ENCODE results near the gene TMEM31. TPM values are rescaled to one million over a fixed set of nuclear protein-coding genes. Genes with fewer than 3 reads are reported as not detected.

Gene TMEM31
- total and polyA plus RNA-seq, 9 of the 15 experiments (the other 6 are each of a cell fraction or from before 2014, with no cell fraction given): 0.18 TPM; not detected in 8

DNA sequence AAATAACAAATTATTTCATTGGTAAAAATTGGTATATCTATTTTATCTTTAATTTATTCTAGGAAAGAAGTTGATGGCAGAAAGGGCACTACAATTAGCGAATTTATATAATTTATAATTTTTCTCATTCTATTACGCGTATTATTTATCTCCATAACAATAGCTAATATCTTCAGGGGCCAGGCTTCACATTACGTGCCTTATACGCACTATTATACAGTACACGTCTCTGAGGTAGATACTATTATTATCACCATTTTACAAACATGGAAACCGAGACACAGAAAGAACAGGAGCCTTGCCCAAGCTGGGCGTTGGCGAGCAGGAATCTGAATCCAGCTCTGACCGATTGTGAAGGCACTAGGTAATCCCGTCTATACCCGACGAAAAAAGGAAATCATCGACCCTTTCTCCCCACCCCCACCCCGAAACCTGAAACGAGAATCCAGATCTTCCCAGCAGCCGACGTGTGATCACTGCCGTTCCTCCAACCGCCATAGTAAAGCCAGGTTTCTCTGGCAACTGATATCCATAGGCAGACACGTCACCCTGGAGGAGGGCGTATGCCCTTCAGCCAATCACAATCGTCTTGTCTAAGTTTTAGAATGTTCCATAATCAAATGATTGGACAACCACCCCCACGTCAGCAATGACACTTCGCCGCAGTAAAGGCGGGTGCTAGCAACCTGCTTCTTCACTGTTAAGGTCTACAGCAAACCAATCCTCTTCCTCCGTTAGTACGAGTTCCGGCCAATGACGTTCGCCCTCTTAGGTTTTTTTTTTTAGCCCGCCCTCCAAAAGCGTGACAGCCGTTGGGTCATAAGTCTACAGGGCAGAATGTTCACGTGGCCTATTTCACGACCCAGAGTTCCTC, 24.3 kb upstream of the TMEM31 start, which contains the start of gene MORF4L2 (continued):
- TF ChIP-seq, protein P1, sequence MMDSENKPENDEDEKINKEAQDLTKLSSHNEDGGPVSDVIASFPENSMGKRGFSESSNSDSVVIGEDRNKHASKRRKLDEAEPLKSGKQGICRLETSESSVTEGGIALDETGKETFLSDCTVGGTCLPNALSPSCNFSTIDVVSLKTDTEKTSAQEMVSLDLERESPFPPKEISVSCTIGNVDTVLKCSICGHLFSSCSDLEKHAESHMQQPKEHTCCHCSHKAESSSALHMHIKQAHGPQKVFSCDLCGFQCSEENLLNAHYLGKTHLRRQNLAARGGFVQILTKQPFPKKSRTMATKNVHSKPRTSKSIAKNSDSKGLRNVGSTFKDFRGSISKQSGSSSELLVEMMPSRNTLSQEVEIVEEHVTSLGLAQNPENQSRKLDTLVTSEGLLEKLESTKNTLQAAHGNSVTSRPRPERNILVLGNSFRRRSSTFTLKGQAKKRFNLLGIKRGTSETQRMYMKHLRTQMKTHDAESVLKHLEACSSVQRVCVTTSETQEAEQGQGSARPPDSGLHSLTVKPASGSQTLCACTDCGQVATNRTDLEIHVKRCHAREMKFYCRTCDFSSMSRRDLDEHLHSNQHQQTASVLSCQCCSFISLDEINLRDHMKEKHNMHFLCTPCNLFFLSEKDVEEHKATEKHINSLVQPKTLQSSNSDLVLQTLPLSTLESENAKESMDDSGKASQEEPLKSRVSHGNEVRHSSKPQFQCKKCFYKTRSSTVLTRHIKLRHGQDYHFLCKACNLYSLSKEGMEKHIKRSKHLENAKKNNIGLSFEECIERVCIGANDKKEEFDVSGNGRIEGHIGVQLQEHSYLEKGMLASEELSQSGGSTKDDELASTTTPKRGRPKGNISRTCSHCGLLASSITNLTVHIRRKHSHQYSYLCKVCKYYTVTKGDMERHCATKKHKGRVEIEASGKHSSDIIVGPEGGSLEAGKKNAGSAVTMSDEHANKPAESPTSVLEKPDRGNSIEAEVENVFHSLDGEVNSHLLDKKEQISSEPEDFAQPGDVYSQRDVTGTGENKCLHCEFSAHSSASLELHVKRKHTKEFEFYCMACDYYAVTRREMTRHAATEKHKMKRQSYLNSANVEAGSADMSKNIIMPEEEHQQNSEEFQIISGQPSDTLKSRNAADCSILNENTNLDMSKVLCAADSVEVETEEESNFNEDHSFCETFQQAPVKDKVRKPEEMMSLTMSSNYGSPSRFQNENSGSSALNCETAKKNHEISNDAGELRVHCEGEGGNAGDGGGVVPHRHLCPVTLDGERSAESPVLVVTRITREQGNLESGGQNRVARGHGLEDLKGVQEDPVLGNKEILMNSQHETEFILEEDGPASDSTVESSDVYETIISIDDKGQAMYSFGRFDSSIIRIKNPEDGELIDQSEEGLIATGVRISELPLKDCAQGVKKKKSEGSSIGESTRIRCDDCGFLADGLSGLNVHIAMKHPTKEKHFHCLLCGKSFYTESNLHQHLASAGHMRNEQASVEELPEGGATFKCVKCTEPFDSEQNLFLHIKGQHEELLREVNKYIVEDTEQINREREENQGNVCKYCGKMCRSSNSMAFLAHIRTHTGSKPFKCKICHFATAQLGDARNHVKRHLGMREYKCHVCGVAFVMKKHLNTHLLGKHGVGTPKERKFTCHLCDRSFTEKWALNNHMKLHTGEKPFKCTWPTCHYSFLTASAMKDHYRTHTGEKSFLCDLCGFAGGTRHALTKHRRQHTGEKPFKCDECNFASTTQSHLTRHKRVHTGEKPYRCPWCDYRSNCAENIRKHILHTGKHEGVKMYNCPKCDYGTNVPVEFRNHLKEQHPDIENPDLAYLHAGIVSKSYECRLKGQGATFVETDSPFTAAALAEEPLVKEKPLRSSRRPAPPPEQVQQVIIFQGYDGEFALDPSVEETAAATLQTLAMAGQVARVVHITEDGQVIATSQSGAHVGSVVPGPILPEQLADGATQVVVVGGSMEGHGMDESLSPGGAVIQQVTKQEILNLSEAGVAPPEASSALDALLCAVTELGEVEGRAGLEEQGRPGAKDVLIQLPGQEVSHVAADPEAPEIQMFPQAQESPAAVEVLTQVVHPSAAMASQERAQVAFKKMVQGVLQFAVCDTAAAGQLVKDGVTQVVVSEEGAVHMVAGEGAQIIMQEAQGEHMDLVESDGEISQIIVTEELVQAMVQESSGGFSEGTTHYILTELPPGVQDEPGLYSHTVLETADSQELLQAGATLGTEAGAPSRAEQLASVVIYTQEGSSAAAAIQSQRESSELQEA (IDR thresholded peaks at IDR 0.05; ENCODE audit: low read depth): no peak
- TF ChIP-seq ATF7 (IDR thresholded peaks at IDR 0.05) (peak; percentile 81), CBFA2T2 (conservative IDR thresholded peaks at IDR 0.05) (0 out of 2 replicates have a peak, but pooled peaks have one; percentile 2), ZNF589 (CRISPR knock-in tag; IDR thresholded peaks at IDR 0.05; ENCODE audit: low read depth) (no peak), FOXK2 (conservative IDR thresholded peaks at IDR 0.05 in 1 of 2, IDR thresholded peaks at IDR 0.05 in 1 of 2; ENCODE audit: low read depth in 2 of 2) (no peak; a peak in 2 of 4 replicates), EZH2 (IDR thresholded peaks at IDR 0.05; ENCODE audit: borderline replicate concordance, low read depth, low read length) (no peak), BRD9 (IDR thresholded peaks at IDR 0.05; ENCODE audit: low read depth, partially characterized antibody) (peak; percentile 32), U2AF2 (optimal IDR thresholded peaks at IDR 0.05; ENCODE audit: low read depth, low read length) (no peak), ZNF717 (CRISPR knock-in tag; IDR thresholded peaks at IDR 0.05) (no peak), ZNF12 (CRISPR knock-in tag; IDR thresholded peaks at IDR 0.05) (no peak), IFI16 (CRISPR knock-in tag; IDR thresholded peaks at IDR 0.05) (no peak)
- TF ChIP-seq, protein P2, sequence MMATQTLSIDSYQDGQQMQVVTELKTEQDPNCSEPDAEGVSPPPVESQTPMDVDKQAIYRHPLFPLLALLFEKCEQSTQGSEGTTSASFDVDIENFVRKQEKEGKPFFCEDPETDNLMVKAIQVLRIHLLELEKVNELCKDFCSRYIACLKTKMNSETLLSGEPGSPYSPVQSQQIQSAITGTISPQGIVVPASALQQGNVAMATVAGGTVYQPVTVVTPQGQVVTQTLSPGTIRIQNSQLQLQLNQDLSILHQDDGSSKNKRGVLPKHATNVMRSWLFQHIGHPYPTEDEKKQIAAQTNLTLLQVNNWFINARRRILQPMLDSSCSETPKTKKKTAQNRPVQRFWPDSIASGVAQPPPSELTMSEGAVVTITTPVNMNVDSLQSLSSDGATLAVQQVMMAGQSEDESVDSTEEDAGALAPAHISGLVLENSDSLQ (IDR thresholded peaks at IDR 0.05): peak; percentile 93
- TF ChIP-seq, protein P3, sequence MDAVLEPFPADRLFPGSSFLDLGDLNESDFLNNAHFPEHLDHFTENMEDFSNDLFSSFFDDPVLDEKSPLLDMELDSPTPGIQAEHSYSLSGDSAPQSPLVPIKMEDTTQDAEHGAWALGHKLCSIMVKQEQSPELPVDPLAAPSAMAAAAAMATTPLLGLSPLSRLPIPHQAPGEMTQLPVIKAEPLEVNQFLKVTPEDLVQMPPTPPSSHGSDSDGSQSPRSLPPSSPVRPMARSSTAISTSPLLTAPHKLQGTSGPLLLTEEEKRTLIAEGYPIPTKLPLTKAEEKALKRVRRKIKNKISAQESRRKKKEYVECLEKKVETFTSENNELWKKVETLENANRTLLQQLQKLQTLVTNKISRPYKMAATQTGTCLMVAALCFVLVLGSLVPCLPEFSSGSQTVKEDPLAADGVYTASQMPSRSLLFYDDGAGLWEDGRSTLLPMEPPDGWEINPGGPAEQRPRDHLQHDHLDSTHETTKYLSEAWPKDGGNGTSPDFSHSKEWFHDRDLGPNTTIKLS (IDR thresholded peaks at IDR 0.05; ENCODE audit: borderline replicate concordance, low read depth): no peak
- TF ChIP-seq, protein P4, sequence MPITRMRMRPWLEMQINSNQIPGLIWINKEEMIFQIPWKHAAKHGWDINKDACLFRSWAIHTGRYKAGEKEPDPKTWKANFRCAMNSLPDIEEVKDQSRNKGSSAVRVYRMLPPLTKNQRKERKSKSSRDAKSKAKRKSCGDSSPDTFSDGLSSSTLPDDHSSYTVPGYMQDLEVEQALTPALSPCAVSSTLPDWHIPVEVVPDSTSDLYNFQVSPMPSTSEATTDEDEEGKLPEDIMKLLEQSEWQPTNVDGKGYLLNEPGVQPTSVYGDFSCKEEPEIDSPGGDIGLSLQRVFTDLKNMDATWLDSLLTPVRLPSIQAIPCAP (CRISPR knock-in tag; IDR thresholded peaks at IDR 0.05; ENCODE audit: borderline replicate concordance): no peak

All from K562 (cell line).